HG03097 (cell line): Measurements from ENCODE around the gene TTLL10.
"Not testable (repeated sequence)": the region's sequence is repeated elsewhere in the genome, so short reads cannot be mapped to it uniquely, and the experiment has no call there.

Experiments used
- ATAC-seq: cut with Tn5 transposase; IDR thresholded peaks from one replicate; pipeline ENCODE4 v1.9.1; 2021; ENCODE audit not compliant: unreplicated experiment, low FRiP score

The TTLL10 gene

DNA sequence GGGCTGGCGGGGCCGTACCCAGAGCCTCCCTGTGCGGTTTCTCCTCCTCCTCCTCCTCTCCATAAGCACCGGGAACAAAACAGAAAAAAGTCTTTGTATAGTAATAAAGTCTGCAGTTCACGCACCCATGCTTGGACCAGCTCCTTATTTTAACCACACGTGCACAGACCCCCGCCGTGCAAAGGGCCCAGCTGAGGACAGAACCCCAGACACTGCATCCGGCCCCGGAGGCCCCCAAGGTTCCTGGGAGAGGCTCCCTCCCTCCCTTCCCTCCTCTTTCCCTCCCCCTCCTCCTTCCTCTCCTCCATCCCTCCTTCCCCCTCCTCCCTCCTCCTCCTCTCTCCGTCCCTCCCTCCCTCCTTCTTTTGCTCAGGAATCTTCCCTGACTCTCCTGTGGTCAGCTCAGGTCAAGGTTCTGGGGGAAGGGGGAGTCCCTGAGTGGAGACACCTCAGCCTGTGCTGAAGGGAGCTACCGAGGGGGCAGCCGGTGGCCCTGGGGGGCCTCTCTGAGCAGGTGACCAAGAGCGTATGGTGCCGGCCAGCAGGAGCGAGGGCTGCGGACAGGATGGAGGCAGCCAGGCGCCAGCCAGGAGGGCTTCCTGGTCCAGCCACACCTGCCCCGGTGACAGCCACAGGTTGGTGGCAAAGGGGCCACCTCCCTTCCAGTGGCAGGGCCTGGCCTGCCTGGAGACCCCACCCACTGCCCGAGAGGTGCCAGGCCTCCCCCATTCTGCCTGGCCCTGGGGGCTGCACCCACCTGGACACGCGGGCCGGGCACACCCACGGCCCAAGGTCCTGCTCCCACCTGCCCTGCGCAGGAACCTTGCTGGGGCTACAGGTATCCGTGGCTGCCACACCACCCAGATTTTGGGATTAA is 3.2 kb upstream of the TTLL10 start:
- ATAC-seq, result no peak

DNA sequence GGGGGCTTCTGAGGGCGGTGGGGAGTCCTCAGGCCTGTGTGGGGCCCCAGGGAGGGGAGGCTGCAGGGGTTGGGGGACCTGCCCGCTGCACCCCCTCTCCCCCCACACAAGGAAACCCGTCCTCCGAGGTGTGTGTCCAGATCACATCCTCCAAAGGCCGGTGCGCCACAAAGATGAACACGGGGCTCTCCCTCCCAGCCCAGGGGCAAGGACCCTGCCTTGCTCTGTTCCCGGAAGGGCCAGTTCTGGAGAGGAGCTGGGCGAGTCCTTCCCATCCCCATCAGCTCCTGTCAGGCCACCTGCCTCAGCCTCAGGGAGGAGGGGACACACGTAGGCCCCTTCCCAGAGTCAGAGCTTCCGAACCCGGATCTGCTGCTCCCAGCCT is 2.5 kb upstream of the TTLL10 start:
- no peak for ATAC-seq

DNA sequence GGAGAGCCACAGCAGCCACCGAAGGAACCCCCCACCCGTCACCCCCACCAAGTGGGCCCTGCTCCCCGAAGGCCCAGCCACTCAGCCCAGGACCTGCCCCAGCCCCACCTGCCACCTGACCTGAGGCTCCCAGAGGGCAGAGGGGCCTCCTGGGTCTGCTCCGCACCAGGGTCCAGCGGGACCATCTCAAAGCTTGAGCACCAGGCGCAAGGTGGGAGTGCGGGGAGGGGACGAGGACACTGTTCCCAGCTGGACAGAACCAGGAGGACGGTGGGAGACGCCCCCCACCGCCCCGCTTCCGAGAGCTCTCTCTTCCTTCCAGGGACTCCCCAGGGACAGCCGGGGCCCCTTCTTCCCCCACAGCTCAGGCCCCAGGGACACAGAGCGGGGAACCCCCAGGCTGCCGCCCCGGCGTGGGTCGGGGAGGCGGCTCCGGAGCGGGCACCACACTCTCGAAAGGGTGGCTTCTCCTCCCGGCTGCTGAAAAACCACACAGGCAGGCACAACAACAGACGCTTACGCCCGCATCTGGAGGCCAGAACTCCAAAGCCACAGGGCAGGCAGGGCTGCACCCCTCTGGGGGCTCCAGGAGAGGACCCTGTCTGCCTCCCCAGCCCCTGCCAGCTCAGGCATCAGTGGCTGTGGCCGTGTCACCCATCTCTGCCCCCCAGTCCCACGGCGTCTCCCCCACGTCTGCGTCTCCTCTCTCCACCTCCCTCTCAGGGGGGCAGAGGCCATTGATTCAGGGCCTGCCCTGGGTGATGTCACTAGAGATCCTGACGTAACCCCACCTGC is 1.9 kb upstream of the TTLL10 start:
- no peak for ATAC-seq

DNA sequence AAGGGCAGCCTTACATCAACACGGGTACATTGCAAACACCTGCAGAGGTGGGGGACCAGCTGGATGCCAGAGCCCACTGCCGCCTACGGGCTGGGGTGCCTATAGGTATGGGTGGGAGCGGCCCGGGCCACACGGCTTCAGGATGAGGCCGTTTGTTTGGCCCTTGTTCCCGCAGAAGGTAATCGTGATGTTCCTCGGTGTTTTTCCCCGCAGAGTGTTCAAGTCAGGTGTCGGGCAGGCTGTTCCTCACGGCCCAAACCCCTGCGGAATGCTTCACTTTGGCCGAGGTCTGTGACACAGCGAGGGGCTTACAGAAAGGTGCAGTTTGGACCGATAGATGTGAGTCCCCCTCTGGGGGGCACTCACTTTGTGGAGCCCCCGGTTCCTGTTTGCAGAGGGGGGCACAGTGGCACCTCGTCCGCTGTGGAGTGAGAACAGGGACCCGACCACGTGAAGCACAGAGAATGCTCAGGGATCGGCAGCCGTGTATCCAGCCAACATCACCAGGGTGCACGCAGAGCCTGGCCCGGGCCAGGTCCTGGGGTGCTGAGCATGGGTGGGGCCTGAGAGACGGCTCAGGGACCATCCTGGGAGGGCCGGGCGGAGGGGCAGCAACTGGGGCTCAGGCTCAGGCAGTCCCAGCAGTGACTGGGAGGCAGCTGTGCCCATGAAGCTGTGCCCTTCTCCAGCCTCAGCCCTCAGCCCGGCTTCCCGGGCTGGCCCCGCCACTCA is 453 bp upstream of the TTLL10 start:
- no peak for ATAC-seq

DNA sequence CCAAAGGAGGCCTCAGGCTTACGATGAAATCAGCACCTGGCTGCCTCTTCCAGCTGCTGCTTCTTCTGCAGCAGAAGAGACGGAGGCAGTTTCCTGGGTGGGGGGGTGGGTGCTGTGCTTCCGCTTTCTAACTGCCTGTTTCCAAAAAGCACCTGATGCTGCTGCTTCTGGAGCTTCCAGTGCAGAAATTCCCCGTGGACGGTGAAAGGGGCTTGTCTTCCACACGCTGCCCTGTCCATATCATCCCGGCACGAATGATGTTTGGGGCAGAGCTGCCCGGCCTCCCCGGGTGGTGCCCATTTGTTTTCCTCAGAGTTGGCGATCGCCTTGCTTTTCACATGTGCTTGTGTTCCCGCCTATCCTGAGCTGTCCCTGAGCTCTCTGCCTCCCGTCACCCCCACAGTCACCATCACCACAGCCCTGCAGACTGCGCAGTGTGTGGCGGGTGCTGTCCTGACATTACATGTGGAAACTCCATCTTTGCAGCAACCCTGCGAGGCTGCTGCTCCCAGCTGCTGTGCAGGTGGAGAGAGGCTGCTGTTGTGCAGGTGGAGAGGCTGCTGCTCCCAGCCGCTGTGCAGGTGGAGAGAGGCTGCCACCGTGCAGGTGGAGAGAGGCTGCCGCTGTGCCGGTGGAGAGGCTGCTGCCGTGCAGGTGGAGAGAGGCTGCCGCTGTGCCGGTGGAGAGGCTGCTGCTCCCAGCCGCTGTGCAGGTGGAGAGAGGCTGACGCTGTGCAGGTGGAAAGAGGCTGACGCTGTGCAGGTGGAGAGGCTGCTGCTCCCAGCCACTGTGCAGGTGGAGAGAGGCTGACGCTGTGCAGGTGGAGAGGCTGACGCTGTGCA is 1.8 kb downstream of the TTLL10 start:
- ATAC-seq, result no peak

DNA sequence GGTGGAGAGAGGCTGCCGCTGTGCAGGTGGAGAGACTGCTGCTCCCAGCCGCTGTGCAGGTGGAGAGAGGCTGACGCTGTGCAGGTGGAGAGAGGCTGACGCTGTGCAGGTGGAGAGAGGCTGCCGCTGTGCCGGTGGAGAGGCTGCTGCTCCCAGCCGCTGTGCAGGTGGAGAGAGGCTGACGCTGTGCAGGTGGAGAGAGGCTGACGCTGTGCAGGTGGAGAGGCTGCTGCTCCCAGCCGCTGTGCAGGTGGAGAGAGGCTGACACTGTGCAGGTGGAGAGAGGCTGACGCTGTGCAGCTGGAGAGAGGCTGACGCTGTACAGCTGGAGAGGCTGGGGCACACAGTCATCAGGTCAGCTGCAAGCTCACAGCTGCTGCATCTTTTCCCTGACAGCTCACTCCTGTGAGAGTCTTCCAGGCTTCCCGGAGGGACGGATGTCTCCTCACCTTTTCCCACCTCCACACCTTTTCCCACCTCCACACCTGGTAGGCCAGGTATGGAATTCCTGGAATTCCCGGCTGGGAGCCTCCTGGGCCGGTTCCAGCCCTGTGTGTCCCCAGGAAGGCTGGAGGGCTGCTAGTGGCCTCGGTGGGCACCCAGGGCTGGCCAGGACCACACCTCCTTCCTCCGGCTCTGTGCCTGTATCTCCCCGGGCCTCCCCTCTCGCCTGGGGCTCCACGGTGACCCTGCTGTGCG is 2.5 kb downstream of the TTLL10 start:
- ATAC-seq, result not testable (repeated sequence)

DNA sequence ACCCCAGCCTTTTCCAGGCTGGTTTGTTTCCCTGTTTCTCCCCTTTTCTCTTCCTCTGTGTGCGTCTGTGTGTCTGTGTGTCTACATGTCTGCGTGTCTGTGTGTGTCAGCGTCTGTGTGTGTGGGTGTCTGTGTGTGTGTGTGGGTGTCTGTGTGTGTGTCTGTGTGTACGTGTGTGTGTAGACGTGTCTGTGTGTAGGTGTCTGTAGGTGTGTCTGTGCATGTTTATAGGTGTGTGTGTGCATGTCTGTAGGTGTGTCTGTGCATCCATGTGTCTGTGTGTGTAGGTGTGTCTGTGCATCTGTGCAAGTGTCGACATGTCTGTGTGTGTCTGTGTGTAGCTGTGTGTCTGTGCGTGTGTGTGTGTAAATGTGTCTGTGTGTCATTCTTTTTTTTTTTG is 3.3 kb downstream of the TTLL10 start:
- ATAC-seq, result no peak

DNA sequence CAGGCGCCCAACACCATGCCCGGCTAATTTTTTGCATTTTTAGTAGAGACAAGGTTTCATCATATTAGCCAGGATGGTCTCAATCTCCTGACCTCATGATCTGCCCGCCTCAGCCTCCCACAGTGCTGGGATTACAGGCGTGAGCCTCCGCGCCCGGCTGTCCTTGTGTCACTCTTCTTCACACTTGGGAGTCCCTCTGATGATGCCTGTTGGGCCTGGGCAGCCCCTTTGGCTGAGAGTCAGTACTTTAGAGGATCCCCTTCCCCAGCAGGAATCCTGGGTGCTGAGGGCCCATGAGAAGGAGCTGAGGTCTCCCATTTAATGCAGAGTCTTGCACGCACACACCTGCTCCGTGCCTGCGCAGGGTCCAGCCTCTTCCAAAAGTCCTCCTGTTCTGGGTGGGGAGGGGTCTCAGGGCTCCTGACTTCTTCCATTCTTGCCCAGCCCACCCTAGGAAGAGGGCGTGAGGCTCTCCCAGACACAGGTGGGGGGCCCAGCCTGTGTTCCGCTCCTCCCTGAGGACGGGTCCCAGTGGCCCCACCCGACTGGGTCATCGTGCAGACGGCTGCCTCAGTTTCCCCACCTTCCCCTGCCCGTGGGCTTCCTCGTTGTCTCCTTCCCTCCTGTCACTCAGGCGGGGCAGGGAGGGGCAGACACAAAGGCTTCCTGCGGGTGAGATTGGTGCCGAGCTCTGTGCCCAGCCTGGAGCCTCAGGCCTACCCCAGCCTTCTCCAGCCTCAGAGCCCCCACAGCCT is 3.9 kb downstream of the TTLL10 start:
- ATAC-seq, result no peak

DNA sequence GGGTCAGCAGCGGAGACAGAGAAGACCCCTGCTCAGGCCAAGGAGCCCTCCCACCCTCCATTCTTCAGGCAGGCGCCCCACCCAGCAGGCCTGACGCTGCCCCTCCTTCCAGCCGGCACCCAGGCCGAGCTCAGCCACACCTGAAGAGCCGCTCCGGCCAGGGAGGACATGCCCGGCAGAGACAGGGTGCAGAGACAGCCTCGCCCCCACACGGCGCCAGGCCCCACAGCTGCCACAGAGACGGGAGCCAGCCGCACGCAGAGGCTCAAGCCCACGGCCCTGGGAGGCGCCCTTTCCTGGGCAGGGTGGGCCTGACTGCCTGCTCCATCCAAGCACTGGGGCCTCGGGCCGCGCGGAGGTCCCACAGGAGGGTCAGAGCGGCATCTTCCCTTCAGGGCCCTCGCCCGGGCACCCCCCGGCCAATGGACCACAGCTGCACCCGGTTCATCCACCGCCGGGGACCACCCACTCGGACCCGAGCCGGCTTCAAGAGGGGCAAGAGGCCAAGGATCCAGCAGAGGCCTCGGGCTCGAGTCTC is 5.2 kb downstream of the TTLL10 start:
- no peak for ATAC-seq

DNA sequence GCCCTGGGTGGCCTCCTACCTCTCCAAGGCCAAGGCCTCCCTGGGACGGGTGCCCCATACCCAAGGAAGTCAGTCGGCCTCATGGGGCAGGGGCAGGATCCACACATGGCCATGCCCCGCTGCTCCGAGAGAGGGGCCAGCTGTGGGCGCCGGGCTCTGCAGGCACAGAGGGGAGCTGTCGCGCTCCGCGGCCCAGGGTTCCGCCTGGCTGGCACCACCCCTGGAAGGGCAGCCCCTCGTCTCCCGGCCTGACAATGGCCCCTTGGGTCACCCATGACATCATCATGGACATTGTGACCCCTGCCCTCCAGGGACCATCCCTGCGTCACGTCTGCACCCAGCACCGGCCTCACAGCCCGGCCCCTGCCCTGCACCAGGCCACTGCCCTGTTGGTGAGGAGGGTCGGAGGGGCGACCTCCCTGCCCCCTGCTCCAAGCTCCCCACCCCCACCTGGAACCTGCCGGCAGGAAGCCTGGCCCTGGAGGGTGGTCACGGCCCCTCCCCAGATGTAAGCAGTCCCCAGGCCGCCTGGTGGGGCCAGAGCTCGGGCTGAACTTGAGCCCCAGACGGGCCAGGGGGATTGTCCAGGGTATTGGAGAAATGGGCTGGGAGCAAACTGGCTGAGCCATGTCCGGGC is 5.8 kb downstream of the TTLL10 start:
- no peak for ATAC-seq

DNA sequence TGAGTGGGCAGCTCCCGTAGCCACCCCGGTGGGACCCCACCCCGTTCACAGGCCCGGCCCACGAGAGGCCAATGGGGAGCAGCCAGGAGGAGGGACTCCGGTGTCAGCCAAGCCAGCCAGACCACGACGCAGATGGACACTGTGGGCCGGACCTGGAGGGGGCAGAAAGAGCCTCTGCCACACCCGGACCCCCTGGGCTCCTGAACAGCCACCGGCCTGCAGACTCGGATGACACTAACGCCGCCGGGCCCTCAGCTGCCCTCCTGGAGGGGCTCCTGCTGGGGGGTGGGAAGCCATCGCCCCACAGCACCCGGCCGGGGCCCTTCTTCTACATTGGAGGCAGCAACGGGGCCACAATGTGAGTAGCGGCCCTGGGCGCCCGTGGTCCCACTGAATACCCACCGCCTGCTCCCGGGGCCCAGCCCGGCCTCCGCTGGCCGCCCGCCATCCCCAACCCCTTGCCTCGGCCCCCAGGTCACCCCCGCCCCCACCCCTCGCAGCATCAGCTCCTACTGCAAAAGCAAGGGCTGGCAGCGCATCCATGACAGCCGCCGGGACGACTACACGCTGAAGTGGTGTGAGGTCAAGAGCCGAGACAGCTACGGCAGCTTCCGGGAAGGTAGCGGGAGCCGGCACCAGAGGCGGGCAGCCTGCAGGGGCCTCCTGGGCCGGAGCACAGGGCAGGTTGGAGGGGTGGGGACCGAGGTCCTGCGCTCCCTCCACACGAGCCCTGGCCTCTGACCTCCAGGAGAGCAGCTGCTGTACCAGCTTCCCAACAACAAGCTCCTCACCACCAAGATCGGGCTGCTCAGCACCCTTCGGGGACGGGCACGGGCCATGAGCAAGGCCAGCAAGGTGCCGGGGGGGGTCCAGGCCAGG is 6.5 kb downstream of the TTLL10 start:
- no peak for ATAC-seq

DNA sequence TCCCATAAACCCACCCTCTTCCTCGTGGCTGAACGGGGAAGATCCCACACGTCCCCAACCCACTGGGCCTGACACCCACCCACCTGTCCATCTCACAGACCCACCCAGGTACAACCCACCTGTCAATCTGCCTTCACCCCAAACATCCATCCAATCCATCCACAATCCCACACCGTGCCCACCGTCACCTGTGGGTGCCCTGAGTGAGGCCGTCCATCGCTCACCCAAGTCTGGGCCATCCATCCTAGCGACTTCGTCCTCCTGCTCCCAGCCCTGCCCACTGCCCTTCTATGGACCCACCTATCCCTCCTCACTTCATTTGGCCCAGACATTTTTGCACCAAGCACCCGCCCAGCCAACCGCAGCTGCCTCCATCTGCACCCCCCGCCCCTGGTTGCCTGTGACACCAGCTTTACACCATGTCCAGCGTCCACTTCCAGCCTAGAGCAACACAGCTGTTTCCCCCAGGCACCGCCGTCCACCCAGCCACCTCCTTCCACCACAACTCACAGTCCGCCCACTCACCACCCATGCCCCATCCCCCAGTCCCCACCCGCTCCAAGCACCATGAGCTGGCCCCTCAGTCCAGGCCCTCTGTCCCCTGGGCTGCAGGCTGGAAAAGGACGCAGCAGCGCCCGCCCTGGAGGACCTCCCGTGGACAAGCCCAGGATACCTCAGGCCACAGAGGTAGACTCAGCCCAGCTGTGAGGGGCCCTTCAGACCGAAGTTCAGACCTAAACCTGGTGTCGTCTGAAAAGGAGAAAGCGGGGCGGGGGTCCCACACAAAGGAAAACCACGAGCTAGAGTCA is 7.7 kb downstream of the TTLL10 start:
- ATAC-seq, result no peak

DNA sequence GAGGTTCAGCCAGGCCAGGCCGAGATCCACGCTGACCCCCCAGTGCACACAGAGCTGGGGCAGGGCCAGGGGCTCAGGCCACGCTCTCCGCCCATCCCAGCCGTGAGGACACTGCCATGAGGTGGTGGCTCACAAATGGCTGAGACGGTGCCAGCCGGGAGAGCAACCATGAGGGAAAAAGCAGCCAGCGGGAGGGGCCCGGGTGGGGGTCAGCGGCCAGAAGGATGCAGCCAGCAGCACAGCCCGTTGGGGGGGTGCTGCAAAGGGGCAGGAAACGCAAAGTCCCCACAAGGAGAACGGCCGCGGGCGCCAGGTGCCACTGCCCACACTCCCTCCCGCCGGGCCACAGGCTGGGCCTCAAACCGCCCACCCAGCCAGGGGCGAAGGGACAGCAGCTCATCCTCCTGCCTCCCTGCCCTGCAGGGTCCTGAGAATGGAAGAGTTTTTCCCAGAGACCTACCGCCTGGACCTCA is 8.3 kb downstream of the TTLL10 start:
- ATAC-seq, result no peak

DNA sequence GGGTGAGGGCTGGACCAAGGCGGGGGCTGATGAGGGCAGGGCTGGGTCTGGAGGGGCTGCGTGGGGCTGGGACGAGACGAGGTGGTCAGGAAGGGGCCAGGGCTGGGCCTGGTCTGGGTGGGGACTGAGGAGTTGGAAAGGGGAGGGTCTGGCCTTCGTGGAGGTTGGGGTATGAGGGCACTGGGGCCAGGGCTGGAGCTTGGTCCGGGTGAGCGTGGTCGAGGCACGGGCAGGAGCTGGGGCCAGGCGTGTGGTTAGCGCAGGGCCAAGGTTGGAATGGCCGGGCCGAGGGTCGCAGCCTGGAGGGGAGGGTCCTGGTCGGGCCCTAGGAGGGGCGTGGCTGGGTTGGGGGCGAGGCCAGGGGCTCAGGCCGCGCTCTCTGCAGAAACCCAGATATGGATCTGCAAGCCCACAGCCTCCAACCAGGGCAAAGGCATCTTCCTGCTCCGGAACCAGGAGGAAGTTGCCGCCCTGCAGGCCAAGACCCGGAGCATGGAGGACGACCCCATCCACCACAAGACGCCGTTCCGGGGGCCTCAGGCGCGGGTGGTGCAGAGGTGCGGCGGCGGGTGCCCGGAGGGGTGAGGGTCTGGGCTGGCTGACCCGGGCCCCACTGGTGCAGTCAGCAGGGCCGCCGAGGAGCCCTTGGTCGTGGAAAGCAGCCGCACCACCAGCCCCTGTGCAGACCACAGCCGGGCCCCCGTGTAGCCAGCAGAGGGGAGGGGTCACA is 9.0 kb downstream of the TTLL10 start:
- no peak for ATAC-seq

DNA sequence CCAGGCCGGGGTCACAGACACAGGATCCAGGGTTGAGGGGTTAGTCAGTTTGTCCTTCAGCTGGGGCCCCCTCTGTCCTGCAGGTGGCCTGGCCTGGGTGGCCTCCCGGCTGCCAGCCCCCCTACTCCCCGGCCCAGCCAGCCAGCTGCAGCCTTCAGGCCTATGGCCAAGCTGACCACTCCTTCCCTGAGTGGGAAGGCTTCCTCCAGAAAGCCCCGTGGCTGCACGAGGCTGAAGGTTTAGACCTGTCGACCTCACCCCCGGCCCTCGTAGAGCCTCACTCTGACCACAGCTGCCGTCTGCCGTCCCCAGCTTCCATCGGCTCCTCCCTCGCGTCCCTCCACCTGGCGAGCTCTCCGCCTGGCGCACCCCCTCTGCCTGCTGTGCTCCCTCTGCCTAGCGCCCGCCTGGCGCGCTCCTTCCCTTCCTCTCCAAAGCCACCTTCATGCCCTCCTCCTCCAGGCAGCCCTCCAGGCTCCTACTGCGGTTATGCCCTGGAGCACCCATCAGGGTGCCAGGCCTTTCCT is 9.6 kb downstream of the TTLL10 start:
- no peak for ATAC-seq
